HG03571 (cell line): Measurements from ENCODE around the gene PIP5K1B.
A peak's percentile ranks its signal among the peaks of the same experiment; 100 is the strongest.

ENCODE experiments used
- ATAC-seq: cut with Tn5 transposase; IDR thresholded peaks from one replicate; pipeline ENCODE4 v1.9.1; 2021; ENCODE audit not compliant: unreplicated experiment

PIP5K1B gene

DNA sequence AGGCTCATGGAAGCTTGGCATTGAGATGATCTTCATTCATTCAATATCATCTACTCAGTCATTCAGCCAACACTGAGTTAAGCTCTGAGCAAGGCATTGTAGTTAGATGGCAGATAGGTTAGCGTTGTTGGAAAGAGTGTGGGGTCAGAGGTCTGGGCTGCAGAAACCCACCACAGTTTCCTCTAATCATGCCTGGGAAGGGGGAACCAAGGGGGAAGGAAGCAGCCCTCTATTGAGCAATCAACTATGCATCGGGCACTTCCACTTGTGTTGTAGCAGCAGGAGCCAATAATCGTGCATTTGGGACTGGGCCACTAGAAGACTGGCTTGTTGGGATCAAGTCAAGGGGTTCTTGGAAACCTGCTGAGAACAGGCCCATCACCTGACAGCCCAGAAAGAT is 139.1 kb downstream of the PIP5K1B start:
- no peak for ATAC-seq

GRCh38 chr9:68844631-68845612 is 139.9 kb downstream of the PIP5K1B start:
- ATAC-seq = no peak

- ATAC-seq = no peak
Measured at GRCh38 chr9:68847765-68848164, 142.7 kb downstream of the PIP5K1B start.

- ATAC-seq = no peak
Measured at GRCh38 chr9:68851657-68852056, 146.6 kb downstream of the PIP5K1B start.

GRCh38 chr9:68852941-68853340 is 147.9 kb downstream of the PIP5K1B start:
- no peak for ATAC-seq

DNA sequence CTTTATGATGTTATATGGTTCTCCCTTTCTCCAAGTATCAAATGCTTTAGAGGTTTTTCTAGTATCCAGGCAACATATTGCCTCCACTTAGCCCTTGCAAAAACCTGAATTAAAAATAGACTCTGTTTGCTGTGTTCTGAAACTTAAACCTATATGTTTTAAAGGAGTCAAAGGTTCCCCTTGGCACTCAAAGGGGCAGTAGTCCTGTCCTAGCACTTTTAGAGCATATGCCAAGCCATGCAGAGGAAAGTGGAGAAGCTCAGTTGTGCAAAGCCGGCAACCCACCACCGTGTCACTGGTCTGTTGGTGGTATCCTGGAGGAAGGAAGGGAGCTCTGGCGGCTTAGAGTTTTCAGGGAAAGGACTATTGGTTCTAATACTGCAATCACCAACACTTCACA is 154.3 kb downstream of the PIP5K1B start:
- no peak for ATAC-seq

GRCh38 chr9:68860419-68860818 is 155.4 kb downstream of the PIP5K1B start:
- ATAC-seq = no peak

DNA sequence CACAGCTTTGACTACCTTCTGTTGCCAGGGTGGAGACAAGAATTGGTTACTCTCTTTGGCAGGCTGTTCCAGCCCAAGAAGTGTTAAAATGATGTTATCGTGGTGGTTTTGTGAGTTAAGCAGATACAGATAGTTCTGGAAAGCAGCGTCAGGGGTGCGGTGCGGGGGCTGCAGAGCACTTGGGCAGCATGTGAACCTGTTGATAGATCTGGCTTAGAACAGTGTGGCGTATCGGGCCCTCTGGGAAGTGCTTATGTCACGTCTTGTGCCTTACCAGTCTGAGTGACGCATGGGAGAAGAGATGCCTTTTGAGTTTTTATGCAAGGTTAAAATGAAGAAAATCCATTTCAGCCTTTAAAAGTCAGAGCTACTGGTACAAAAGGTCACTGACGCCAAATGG is 156.4 kb downstream of the PIP5K1B start:
- no peak for ATAC-seq

- ATAC-seq = no peak
Measured at GRCh38 chr9:68867066-68867465, 162.0 kb downstream of the PIP5K1B start.

- ATAC-seq = no peak
Measured at GRCh38 chr9:68869022-68869421, 164.0 kb downstream of the PIP5K1B start.

DNA sequence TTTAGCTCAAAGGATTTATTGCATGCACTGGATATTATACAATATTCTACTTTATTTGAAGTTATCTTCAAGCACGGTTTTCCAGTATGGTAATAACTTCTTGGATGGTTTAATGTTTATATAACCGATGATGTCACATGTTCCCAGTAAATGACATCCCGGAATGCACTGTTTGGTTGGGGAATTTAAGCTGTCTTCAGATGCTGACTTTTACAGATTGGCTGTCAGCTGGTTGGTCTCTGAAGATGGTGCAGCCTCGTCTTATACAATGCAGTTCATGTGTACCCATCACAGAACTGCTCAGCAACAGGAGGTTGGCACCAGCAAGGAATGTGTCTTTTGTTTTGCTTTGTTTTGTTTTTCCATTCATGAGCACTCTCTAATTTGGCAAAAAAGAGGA is 165.0 kb downstream of the PIP5K1B start:
- ATAC-seq = no peak

DNA sequence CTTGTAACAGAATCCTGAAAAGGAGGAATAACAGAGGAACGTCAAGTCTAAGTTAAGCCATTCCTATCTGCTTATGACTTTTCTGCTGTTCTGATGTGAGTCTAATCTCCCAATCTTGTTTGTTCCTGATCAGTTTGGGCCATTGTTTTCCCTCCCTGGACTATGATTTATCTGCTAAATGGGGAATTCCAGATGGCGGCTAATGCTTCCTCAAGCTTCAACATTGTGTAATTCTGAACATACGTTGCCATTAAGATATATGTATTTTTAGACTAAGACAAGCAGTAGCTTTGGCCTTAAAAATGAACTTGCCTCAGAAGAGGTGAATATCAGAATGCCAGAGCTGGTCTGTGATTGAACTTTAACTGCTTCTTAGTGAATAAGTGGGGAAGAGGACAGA is 166.2 kb downstream of the PIP5K1B start:
- ATAC-seq = no peak

- no peak for ATAC-seq
Measured at GRCh38 chr9:68872026-68872501, 167.0 kb downstream of the PIP5K1B start.

DNA sequence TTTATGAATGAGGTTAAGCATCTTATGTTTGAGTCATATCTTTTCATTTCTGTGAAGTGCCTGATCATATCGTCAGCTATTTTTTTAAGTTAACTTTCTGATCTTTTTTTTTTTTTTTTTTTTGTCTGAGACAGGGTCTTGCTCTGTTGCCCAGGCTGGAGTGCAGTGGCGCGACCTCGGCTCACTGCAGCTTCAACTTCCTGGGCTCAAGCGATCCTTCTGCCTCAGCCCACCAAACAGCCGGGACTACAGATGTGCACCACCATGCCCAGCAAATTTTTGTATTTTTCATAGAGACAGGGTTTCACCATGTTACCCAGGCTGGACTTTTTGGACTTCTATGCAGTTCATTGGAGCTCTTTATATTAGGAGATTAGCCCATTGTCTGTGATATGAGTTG is 168.1 kb downstream of the PIP5K1B start:
- ATAC-seq = no peak

DNA sequence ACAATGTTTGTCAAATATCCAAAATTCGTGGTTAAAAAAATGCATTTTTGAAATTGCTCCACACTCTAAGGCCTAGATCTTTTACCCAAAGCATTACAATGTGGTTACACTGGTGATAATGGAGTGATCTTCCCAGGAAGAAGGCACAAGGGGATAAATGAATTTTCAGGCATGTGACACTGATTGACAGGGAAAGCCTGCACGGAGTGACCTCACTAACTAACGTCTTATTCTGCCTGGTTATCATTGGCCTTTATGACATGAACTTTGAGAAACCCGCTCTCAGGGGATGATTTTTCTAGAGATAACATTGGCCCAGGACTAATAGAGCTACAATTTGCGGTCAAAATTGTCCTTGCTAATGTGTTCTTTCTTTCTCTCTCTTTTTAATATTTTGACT is 171.2 kb downstream of the PIP5K1B start:
- ATAC-seq = no peak

DNA sequence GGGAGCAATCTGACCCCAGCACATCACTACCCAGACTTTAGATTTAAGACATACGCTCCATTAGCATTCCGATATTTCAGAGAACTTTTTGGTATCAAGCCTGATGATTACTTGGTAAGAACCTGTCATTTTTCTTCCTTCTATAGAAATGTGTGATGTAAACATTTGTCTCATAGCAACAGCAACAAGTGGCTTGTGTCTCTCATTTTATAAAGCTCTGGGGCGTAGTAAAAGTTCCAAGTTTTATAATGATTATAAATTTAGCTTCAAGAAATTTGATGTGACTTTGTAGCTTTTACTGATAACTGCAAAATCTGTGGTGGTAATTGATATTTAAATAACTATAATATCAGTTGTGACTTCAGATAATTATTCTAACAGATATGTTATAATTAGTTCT is 171.6 kb downstream of the PIP5K1B start:
- ATAC-seq = no peak

DNA sequence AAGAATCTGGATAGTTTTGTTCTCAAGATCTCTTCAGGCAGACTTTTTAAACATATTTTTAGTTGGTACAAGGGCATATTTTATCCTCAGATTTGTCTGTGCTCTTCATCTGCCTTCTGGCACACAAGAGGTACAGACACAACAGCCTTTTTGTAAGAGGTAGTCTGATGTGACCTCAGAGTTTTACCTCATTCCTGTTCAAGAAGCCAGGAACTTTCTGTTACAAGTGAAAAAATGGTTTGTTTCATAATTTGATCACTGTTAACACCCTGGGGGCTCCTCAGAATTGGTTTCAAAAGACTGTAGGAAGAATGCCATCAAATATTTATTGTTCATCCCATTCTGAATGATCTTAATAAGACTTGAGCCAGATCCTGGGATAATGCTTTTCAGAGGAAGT is 172.2 kb downstream of the PIP5K1B start:
- no peak for ATAC-seq

DNA sequence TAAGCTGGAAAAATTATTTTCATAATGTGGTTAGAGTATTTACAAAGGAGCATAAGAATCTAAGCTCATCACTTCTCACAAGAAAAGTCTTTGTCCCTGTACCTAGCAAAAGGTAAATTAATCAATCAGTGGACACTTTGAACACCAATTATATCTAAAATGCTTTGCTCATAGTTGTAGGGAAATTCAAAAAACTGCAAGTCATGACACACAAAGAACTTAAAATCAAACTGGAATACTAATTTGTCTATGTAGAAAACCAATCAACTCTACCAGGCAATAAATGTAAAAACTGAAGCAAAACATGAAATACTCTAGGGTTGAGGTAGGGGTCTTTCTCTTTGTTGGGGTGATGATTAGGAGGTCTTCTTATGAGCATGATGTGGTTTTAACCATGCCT is 173.4 kb downstream of the PIP5K1B start:
- ATAC-seq = no peak

DNA sequence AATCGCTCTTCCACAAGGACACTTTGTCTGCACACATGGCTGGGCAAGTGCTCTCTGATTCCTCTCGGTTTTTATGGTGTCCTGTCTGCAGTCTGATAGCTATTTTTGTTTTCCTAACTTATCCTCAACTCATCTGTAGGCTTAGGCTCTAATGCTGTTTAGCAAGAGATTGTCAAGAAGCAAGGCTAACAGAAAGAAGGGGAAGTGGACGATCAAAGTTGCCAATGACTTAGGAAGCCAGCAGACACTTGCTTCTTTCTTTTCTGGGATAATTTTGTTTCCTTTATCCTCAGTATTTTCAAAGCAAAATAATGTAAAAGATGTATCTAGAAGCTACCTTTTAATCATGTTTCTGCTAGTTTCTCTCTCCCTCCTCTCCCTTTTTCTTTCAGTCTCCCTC is 178.2 kb downstream of the PIP5K1B start:
- no peak for ATAC-seq

DNA sequence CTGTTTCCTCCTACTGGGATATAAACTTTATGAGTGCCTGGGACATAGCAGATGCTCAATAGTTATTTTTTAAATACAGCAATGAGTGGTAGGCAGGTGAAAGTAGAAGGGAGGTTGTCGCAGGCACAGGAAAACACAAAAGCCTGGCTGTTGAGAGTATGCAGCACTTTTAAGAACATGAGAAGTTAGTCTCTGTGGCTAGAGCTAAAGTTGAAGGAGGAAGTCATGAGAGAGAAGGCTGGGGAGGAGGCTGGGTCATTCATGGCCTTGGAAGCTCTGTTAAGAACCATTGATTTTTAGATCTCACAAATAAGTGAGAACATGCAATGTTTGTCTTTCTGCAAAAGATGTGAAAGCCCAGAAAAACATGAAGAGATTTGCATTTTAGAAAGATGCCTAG is 182.2 kb downstream of the PIP5K1B start:
- ATAC-seq = no peak

- ATAC-seq = no peak
Measured at GRCh38 chr9:68894502-68894901, 189.5 kb downstream of the PIP5K1B start.

DNA sequence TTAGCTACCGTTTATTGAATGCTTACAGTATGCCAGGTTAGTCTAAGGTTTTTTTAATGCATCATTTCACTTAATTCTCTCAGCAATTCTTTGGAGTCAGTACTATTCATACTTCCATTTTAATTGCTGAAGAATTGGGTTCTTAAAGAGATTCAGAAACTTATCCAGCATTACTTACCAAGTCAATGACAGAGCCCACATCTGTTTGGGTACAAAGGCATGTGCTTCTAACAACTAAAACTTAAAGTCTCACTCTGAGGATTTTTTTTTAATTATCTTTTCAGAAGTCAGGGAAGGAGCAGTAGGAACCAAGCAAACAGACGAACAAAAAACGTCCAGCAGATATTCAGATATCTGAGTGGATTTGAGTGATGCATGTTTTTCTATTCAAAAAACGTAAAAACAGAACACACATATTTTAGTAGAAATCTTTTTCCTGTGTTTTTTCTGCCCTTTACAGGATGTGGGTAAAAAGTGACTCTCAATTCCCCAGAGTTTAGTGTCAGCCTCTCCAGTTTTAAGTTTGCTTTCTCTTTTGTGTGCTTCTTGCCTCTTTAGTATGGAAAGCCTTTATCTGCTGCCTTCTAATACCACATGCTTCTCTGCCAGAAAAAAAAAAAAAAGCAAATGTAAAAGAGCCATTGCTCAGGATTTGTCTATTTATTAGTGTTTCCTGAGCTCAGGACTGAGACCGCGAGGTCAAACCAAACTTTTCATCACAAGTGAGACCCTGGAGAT is 190.9 kb downstream of the PIP5K1B start:
- peak; percentile 88 for ATAC-seq
